ENCODE data around the gene DCST1.

DCST1 gene

GRCh38 chr1:155085504-155086127, 52.0 kb downstream of the DCST1 start:
- peak overlapping the region; percentile 58 for H3K4me3 ChIP-seq (replicated peaks; ENCODE audit: insufficient read depth, low read length)
- no peak for TF ChIP-seq CTCF (IDR thresholded peaks at IDR 0.05; ENCODE audit: insufficient read depth, low read length)
- TF ChIP-seq REST (IDR thresholded peaks at IDR 0.05; ENCODE audit: insufficient replicate concordance, low read depth) = no peak
- no peak for TF ChIP-seq GABPA (IDR thresholded peaks at IDR 0.05; ENCODE audit: low read depth)
- peak in 1 of 2 experiments; percentile 44 for DNase-seq (ENCODE audit: low read depth in 1 of 2, low spot score in 1 of 2)
- peak overlapping the region; percentile 68 for H3K27ac ChIP-seq (replicated peaks)
- H3K27me3 ChIP-seq (ENCODE audit: insufficient read depth, poor library complexity, severe bottlenecking) = peaks cover 27% of the 10 kb centered on the region

- TF ChIP-seq REST (IDR thresholded peaks at IDR 0.05; ENCODE audit: insufficient replicate concordance, low read depth) (no peak), GABPA (IDR thresholded peaks at IDR 0.05; ENCODE audit: low read depth) (no peak), SPI1 (IDR thresholded peaks at IDR 0.05; ENCODE audit: borderline replicate concordance, low read depth) (no peak), POLR2AphosphoS5 (IDR thresholded peaks at IDR 0.05; ENCODE audit: low read depth) (no peak), CTCF (IDR thresholded peaks at IDR 0.05; ENCODE audit: insufficient read depth, low read length) (peak; percentile 91)
- H3K4me3 ChIP-seq (replicated peaks; ENCODE audit: insufficient read depth, low read length) = peak overlapping the region; percentile 58; the same call in 1 of the 2 replicates
- no peak overlapping the region for H3K27ac ChIP-seq (replicated peaks)
- H3K27me3 ChIP-seq (ENCODE audit: insufficient read depth, poor library complexity, severe bottlenecking) = peaks cover 21% of the 10 kb centered on the region
- DNase-seq (ENCODE audit: low read depth in 1 of 2, low spot score in 1 of 2) = peak in 1 of 2 experiments; percentile 69
Observed at GRCh38 chr1:155086128-155086741, 52.6 kb downstream of the DCST1 start.

GRCh38 chr1:155086856-155087535, 53.4 kb downstream of the DCST1 start:
- no peak for TF ChIP-seq POLR2AphosphoS5 (IDR thresholded peaks at IDR 0.05; ENCODE audit: low read depth)
- no peak for TF ChIP-seq GABPA (IDR thresholded peaks at IDR 0.05; ENCODE audit: low read depth)
- TF ChIP-seq SPI1 (IDR thresholded peaks at IDR 0.05; ENCODE audit: borderline replicate concordance, low read depth) = no peak
- TF ChIP-seq CTCF (IDR thresholded peaks at IDR 0.05; ENCODE audit: insufficient read depth, low read length) = no peak
- no peak for TF ChIP-seq REST (IDR thresholded peaks at IDR 0.05; ENCODE audit: insufficient replicate concordance, low read depth)
- no peak overlapping the region for H3K4me3 ChIP-seq (replicated peaks; ENCODE audit: insufficient read depth, low read length)
- DNase-seq (ENCODE audit: low read depth in 1 of 2, low spot score in 1 of 2) = no peak
- H3K27ac ChIP-seq (replicated peaks) = no peak overlapping the region
- peaks cover 14% of the 10 kb centered on the region for H3K27me3 ChIP-seq (ENCODE audit: insufficient read depth, poor library complexity, severe bottlenecking)
